HepG2 (cell line): Measurements from ENCODE around the gene IFNAR2. TPM values are rescaled to one million over a fixed set of nuclear protein-coding genes. Genes with fewer than 3 reads are reported as not detected.

Experiments used
- AGO2 ChIP-seq: fragments of 200-400 bp; formaldehyde crosslinking; optimal IDR thresholded peaks from 2 replicates; pipeline ENCODE3; 2017; ENCODE audit warnings: mild to moderate bottlenecking, low read depth, low read length, moderate library complexity
- BATF2 ChIP-seq: sonication (generic); formaldehyde crosslinking; IDR thresholded peaks from 2 replicates; pipeline ENCODE4 v1.8.0; 2022; ENCODE audit warnings: mild to moderate bottlenecking, missing genetic modification reagents, moderate library complexity
- E2F1 ChIP-seq: sonication (generic); formaldehyde crosslinking; IDR thresholded peaks from 2 replicates; pipeline ENCODE4 v1.5.0; 2020; ENCODE audit warnings: missing genetic modification reagents
- IKZF5 ChIP-seq: IDR thresholded peaks from 2 replicates; pipeline ENCODE4 v1.6.1; 2018; ENCODE audit warnings: missing genetic modification reagents, mild to moderate bottlenecking, missing compliant biosample characterization
- KDM4B ChIP-seq: sonication (generic); formaldehyde crosslinking; IDR thresholded peaks from 2 replicates; pipeline ENCODE4 v1.4.0; 2020; ENCODE audit warnings: missing genetic modification reagents
- KDM6A ChIP-seq: IDR thresholded peaks from 2 replicates; pipeline ENCODE4 v1.6.1; 2016; ENCODE audit warnings: low read depth
- LCORL ChIP-seq, 2 experiments: fragments of 450-650 bp in 1 of 2; sonication (generic) in 1 of 2; formaldehyde crosslinking in 1 of 2; IDR thresholded peaks; 2 replicates each; pipeline versions ENCODE4 v1.5.0 to v1.6.1; 2017 to 2020; ENCODE audit warnings: antibody characterized with exemption in 1 of 2, missing genetic modification reagents in 1 of 2
- MYPOP ChIP-seq: sonication (generic); formaldehyde crosslinking; IDR thresholded peaks from 2 replicates; pipeline ENCODE4 v1.8.1; 2023; ENCODE audit warnings: mild to moderate bottlenecking, moderate library complexity, missing genetic modification reagents
- NR2C2 ChIP-seq: sonication (generic); formaldehyde crosslinking; IDR thresholded peaks from 2 replicates; pipeline ENCODE4 v1.4.0; 2020; ENCODE audit warnings: missing genetic modification reagents, mild to moderate bottlenecking, moderate library complexity, borderline replicate concordance
- PHF8 ChIP-seq: sonication (generic); formaldehyde crosslinking; IDR thresholded peaks from 2 replicates; pipeline ENCODE4 v1.5.0; 2020; ENCODE audit warnings: missing genetic modification reagents
- UBTF ChIP-seq: sonication (generic); formaldehyde crosslinking; IDR thresholded peaks from 2 replicates; pipeline ENCODE4 v1.4.0; 2020; ENCODE audit warnings: mild to moderate bottlenecking, missing genetic modification reagents
- ZNF274 ChIP-seq: sonication (generic); formaldehyde crosslinking; IDR thresholded peaks from 2 replicates; pipeline ENCODE4 v1.5.1; 2020; ENCODE audit warnings: mild to moderate bottlenecking, missing genetic modification reagents
- ZNF609 ChIP-seq: sonication (generic); formaldehyde crosslinking; IDR thresholded peaks from 2 replicates; pipeline ENCODE4 v1.4.0; 2020; ENCODE audit warnings: mild to moderate bottlenecking, missing genetic modification reagents, borderline replicate concordance
- ZSCAN25 ChIP-seq: sonication (generic); formaldehyde crosslinking; IDR thresholded peaks from 2 replicates; pipeline ENCODE4 v1.8.0; 2022; ENCODE audit warnings: mild to moderate bottlenecking, missing genetic modification reagents
- polyA plus RNA-seq, 8 experiments: library from polyadenylated mRNA; depleted of rRNA in 3 of 8; stranded (reverse) in 7 of 8; unstranded in 1 of 8; fragments of >200 nt; fragmentation: Illumina TruSeq in 4 of 8; extraction: Trizol in 4 of 8; gene quantifications; 2 replicates each; pipeline versions ENCODE4 v1.2.1 to v1.2.3, GENCODE V29; 2011 to 2016; ENCODE audit warnings: low read depth in 4 of 8, missing spikeins in 1 of 8, mixed read lengths in 1 of 8; ENCODE audit not compliant: insufficient read depth in 1 of 8
- total RNA-seq, 5 experiments: library from RNA; depleted of rRNA; stranded (reverse); fragments of >200 nt; fragmentation: Illumina TruSeq; extraction: Trizol; gene quantifications; 2 replicates each; pipeline ENCODE4 v1.2.3, GENCODE V29; 2016; ENCODE audit warnings: low read depth in 1 of 5

IFNAR2 gene
- total and polyA plus RNA-seq, 2 of the 13 experiments (the other 11 are each of a cell fraction or from before 2014, with no cell fraction given): 5.1 to 24.1 TPM

- 0 out of 2 replicates have a peak, but pooled peaks have one; percentile 35 for TF ChIP-seq ZNF274 (CRISPR knock-in tag)
- TF ChIP-seq UBTF (CRISPR knock-in tag): peak; percentile 22; the same call in 1 of the 2 replicates
- TF ChIP-seq BATF2 (CRISPR knock-in tag): 0 out of 2 replicates have a peak, but pooled peaks have one; percentile 41
- TF ChIP-seq E2F1 (CRISPR knock-in tag): no peak
- no peak for TF ChIP-seq LCORL (IDR thresholded peaks at IDR 0.05)
- TF ChIP-seq LCORL (CRISPR knock-in tag; IDR thresholded peaks at IDR 0.05): peak; percentile 72
- no peak for TF ChIP-seq KDM6A
- peak; percentile 43 for TF ChIP-seq AGO2
- peak; percentile 88 for TF ChIP-seq ZSCAN25 (CRISPR knock-in tag)
- TF ChIP-seq PHF8 (CRISPR knock-in tag): peak; percentile 47; the same call in 1 of the 2 replicates
- 0 out of 2 replicates have a peak, but pooled peaks have one; percentile 19 for TF ChIP-seq ZNF609 (CRISPR knock-in tag)
- TF ChIP-seq MYPOP (CRISPR knock-in tag): peak; percentile 53
- 0 out of 2 replicates have a peak, but pooled peaks have one; percentile 22 for TF ChIP-seq IKZF5 (CRISPR knock-in tag)
- TF ChIP-seq NR2C2 (CRISPR knock-in tag): peak; percentile 51; the same call in 1 of the 2 replicates
- TF ChIP-seq KDM4B (CRISPR knock-in tag): 0 out of 2 replicates have a peak, but pooled peaks have one; percentile 47
Measured at GRCh38 chr21:33230545-33231324, 997 bp downstream of the IFNAR2 start (continued).
